ENCODE data around the gene PTBP2.

GRCh38 chr1:96721053-96721415 is 550 bp upstream of the PTBP2 start:
- no peak for TF ChIP-seq CTCF (IDR thresholded peaks at IDR 0.05)
- TF ChIP-seq EZH2 (IDR thresholded peaks at IDR 0.05; ENCODE audit: borderline replicate concordance, insufficient read depth, low read depth, low read length, poor library complexity, severe bottlenecking) = no peak

Measured in B cell (primary cell).